Measurements from ENCODE around the gene CYFIP1. TPM values are rescaled to one million over a fixed set of nuclear protein-coding genes. Genes with fewer than 3 reads are reported as not detected.

CYFIP1 gene
- total RNA-seq, 1 experiment from 2014 or later = 79.2 TPM

DNA sequence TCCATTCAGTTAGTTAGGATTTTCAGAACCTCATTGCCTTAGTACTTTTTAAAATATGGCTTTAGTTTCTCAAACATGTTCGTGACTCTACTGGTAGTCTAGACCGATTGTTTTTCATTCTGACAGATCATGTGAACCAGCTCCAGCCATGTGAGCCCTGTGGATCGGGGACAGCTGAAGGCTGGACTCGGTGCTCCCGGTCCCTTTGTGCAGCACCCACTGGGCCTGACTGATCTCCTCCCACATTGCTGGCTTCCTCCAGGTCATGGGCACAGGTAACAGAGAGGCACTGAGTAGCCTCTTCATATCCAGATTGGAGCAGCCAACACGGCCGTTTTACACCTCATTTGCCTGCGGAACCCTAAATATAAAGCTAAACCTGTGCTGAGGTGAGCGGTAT is 111.2 kb downstream of the CYFIP1 start (continued):
- TF ChIP-seq, protein P1, sequence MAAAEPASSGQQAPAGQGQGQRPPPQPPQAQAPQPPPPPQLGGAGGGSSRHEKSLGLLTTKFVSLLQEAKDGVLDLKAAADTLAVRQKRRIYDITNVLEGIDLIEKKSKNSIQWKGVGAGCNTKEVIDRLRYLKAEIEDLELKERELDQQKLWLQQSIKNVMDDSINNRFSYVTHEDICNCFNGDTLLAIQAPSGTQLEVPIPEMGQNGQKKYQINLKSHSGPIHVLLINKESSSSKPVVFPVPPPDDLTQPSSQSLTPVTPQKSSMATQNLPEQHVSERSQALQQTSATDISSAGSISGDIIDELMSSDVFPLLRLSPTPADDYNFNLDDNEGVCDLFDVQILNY (CRISPR knock-in tag; IDR thresholded peaks at IDR 0.05) = no peak
- TF ChIP-seq ETV6 (CRISPR knock-in tag; IDR thresholded peaks at IDR 0.05) = no peak

DNA sequence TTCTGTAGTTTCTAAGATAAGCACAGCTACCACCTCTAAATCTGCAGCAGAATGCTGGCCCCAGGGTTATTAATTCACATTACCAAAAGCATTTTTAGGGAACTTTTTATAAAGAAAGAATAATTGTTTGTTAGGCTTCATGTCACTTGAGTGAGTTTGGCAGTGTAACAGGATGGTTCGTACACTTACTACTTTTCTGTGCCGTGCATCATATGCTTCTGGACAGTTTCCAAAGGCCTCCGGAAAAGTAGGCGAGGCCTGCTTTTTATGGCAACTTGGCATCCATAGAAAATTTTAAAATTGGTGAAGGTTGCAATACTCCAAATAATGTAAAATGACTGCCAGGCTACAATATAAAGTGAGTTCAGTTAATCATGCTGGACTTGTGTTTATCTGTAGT is 111.7 kb downstream of the CYFIP1 start:
- no peak overlapping the region for H3K4me3 Mint-ChIP-seq
- H3K27ac Mint-ChIP-seq = no peak overlapping the region
- no peaks in the 10 kb centered on the region for H3K27me3 Mint-ChIP-seq (ENCODE audit: low read depth)
- ATAC-seq (no peak), DNase-seq (ENCODE audit: low spot score) (no peak)
- H3K9me3 Mint-ChIP-seq = no peaks in the 10 kb centered on the region
- H3K36me3 Mint-ChIP-seq = peaks cover 83% of the 10 kb centered on the region
- CTCF ChIA-PET = no interaction called here
- POLR2A ChIA-PET = interaction anchor here (0.6 kb wide), 1 partner anchor 117 kb away, joined by 3 read pairs; no protein-coding TSS in a partner anchor
- H3K4me1 Mint-ChIP-seq = peaks cover 14% of the 10 kb centered on the region
- TF ChIP-seq PRRX2 (CRISPR knock-in tag; IDR thresholded peaks at IDR 0.05) = no peak
- TF ChIP-seq, protein P2, sequence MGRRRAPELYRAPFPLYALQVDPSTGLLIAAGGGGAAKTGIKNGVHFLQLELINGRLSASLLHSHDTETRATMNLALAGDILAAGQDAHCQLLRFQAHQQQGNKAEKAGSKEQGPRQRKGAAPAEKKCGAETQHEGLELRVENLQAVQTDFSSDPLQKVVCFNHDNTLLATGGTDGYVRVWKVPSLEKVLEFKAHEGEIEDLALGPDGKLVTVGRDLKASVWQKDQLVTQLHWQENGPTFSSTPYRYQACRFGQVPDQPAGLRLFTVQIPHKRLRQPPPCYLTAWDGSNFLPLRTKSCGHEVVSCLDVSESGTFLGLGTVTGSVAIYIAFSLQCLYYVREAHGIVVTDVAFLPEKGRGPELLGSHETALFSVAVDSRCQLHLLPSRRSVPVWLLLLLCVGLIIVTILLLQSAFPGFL (CRISPR knock-in tag; IDR thresholded peaks at IDR 0.05; ENCODE audit: borderline replicate concordance) = no peak

DNA sequence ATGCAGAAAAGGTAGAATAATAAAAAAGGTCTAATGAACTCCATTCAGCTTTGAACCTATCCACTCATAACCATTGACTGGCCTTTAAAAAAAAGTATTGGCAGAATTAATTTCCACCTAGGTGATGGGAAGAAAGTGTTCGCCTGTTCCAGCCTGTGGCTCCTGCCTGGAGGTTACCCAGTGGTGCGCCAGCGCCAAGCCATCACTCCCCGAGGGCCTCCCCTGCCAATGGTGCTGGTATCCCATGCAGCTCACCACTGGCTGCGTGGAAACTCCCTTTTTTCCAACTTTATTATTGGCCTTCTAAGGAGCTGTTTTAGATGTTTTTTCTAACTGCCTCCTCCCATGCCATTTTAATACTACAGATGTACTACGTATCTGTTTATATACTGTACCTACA is 112.3 kb downstream of the CYFIP1 start:
- peaks cover 86% of the 10 kb centered on the region for H3K36me3 Mint-ChIP-seq
- ChIA-PET CTCF (no interaction called here), POLR2A (no interaction called here)
- no peak for ATAC-seq
- H3K4me1 Mint-ChIP-seq = peaks cover 14% of the 10 kb centered on the region
- DNase-seq (ENCODE audit: low spot score) = no peak
- no peak overlapping the region for H3K4me3 Mint-ChIP-seq
- no peaks in the 10 kb centered on the region for H3K27me3 Mint-ChIP-seq (ENCODE audit: low read depth)
- TF ChIP-seq HMGA2 (CRISPR knock-in tag; IDR thresholded peaks at IDR 0.05) = no peak
- TF ChIP-seq, protein P3, sequence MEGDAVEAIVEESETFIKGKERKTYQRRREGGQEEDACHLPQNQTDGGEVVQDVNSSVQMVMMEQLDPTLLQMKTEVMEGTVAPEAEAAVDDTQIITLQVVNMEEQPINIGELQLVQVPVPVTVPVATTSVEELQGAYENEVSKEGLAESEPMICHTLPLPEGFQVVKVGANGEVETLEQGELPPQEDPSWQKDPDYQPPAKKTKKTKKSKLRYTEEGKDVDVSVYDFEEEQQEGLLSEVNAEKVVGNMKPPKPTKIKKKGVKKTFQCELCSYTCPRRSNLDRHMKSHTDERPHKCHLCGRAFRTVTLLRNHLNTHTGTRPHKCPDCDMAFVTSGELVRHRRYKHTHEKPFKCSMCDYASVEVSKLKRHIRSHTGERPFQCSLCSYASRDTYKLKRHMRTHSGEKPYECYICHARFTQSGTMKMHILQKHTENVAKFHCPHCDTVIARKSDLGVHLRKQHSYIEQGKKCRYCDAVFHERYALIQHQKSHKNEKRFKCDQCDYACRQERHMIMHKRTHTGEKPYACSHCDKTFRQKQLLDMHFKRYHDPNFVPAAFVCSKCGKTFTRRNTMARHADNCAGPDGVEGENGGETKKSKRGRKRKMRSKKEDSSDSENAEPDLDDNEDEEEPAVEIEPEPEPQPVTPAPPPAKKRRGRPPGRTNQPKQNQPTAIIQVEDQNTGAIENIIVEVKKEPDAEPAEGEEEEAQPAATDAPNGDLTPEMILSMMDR (IDR thresholded peaks at IDR 0.05) = no peak
- TF ChIP-seq, protein P4, sequence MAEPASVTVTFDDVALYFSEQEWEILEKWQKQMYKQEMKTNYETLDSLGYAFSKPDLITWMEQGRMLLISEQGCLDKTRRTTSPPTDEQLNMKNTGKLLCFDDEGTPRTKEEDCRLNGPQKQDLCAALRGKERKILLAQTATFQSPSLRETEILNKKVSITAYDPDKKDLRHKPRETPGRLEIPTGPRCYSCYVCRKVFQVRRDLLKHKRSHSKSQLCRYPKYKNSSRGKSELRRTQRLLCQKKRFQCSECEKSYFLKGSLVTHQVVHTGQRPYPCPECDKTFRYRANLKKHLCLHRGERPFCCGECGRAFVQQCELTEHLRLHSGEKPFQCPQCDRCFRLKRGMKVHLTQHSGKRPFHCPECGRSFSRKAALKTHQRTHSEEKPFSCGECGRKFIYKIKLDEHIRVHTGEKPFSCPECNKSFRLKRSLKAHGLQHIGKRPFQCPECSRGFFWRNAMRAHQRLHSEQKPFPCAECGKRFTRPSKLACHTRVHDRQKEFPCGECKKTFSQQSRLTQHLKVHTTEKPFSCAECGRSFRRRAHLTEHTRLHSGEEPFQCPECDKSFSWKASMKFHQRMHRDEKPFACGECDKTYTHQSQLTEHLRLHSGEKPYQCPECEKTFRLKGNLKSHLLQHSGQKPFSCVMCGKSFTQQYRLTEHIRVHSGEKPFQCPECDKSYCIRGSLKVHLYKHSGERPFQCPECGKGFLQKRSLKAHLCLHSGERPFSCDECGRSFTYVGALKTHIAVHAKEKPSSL (CRISPR knock-in tag; conservative IDR thresholded peaks at IDR 0.05) = no peak
- no peak for TF ChIP-seq MXD4 (CRISPR knock-in tag; IDR thresholded peaks at IDR 0.05; ENCODE audit: borderline replicate concordance)
- TF ChIP-seq ZNF317 (CRISPR knock-in tag; IDR thresholded peaks at IDR 0.05; ENCODE audit: borderline replicate concordance, low read depth) = no peak
- TF ChIP-seq RORB (CRISPR knock-in tag; IDR thresholded peaks at IDR 0.05) = no peak
- TF ChIP-seq TEAD4 (CRISPR knock-in tag; IDR thresholded peaks at IDR 0.05) = no peak
- no peak for TF ChIP-seq OVOL2 (CRISPR knock-in tag; IDR thresholded peaks at IDR 0.05; ENCODE audit: borderline replicate concordance)
- TF ChIP-seq ELF4 (CRISPR knock-in tag; IDR thresholded peaks at IDR 0.05; ENCODE audit: low read depth) = no peak
- TF ChIP-seq, protein P5, sequence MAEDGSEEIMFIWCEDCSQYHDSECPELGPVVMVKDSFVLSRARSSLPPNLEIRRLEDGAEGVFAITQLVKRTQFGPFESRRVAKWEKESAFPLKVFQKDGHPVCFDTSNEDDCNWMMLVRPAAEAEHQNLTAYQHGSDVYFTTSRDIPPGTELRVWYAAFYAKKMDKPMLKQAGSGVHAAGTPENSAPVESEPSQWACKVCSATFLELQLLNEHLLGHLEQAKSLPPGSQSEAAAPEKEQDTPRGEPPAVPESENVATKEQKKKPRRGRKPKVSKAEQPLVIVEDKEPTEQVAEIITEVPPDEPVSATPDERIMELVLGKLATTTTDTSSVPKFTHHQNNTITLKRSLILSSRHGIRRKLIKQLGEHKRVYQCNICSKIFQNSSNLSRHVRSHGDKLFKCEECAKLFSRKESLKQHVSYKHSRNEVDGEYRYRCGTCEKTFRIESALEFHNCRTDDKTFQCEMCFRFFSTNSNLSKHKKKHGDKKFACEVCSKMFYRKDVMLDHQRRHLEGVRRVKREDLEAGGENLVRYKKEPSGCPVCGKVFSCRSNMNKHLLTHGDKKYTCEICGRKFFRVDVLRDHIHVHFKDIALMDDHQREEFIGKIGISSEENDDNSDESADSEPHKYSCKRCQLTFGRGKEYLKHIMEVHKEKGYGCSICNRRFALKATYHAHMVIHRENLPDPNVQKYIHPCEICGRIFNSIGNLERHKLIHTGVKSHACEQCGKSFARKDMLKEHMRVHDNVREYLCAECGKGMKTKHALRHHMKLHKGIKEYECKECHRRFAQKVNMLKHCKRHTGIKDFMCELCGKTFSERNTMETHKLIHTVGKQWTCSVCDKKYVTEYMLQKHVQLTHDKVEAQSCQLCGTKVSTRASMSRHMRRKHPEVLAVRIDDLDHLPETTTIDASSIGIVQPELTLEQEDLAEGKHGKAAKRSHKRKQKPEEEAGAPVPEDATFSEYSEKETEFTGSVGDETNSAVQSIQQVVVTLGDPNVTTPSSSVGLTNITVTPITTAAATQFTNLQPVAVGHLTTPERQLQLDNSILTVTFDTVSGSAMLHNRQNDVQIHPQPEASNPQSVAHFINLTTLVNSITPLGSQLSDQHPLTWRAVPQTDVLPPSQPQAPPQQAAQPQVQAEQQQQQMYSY (CRISPR knock-in tag; IDR thresholded peaks at IDR 0.05) = no peak
- TF ChIP-seq NFYB (CRISPR knock-in tag; conservative IDR thresholded peaks at IDR 0.05; ENCODE audit: low read depth) = no peak
- TF ChIP-seq, protein P6, sequence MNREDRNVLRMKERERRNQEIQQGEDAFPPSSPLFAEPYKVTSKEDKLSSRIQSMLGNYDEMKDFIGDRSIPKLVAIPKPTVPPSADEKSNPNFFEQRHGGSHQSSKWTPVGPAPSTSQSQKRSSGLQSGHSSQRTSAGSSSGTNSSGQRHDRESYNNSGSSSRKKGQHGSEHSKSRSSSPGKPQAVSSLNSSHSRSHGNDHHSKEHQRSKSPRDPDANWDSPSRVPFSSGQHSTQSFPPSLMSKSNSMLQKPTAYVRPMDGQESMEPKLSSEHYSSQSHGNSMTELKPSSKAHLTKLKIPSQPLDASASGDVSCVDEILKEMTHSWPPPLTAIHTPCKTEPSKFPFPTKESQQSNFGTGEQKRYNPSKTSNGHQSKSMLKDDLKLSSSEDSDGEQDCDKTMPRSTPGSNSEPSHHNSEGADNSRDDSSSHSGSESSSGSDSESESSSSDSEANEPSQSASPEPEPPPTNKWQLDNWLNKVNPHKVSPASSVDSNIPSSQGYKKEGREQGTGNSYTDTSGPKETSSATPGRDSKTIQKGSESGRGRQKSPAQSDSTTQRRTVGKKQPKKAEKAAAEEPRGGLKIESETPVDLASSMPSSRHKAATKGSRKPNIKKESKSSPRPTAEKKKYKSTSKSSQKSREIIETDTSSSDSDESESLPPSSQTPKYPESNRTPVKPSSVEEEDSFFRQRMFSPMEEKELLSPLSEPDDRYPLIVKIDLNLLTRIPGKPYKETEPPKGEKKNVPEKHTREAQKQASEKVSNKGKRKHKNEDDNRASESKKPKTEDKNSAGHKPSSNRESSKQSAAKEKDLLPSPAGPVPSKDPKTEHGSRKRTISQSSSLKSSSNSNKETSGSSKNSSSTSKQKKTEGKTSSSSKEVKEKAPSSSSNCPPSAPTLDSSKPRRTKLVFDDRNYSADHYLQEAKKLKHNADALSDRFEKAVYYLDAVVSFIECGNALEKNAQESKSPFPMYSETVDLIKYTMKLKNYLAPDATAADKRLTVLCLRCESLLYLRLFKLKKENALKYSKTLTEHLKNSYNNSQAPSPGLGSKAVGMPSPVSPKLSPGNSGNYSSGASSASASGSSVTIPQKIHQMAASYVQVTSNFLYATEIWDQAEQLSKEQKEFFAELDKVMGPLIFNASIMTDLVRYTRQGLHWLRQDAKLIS (CRISPR knock-in tag; IDR thresholded peaks at IDR 0.05; ENCODE audit: borderline replicate concordance) = no peak
- H3K27ac Mint-ChIP-seq = no peak overlapping the region
- no peaks in the 10 kb centered on the region for H3K9me3 Mint-ChIP-seq

Measured in WTC11 (cell line).